ENCODE measurements around the gene LRRFIP1.

DNA sequence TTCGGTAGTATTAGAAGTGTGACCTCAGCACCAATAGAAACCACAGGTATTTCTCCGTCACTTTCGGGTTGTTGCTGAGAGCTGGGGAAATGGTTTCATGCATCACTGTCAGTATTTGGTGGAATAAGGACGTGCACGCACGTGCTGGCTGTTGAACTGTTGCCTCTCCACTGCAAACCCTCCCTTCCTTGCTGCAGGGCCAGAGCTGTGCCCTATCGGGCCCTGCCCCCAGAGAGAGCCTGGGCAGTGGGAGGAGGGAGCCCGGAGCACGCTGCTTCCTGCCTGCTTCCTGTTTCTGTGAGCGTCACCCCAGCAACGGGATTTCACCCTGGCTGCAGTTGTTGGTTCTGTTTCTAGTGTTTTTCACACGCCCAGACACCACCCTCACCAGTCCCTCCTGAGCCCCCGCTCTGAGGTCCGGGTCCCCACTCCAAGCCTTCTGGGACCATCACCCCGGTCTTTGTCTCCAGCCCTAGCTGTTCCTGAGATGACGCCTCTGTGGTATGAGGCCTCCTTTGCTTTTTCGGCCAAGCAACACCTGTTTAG is 47.4 kb downstream of the LRRFIP1 start:
- TF ChIP-seq, protein P1, sequence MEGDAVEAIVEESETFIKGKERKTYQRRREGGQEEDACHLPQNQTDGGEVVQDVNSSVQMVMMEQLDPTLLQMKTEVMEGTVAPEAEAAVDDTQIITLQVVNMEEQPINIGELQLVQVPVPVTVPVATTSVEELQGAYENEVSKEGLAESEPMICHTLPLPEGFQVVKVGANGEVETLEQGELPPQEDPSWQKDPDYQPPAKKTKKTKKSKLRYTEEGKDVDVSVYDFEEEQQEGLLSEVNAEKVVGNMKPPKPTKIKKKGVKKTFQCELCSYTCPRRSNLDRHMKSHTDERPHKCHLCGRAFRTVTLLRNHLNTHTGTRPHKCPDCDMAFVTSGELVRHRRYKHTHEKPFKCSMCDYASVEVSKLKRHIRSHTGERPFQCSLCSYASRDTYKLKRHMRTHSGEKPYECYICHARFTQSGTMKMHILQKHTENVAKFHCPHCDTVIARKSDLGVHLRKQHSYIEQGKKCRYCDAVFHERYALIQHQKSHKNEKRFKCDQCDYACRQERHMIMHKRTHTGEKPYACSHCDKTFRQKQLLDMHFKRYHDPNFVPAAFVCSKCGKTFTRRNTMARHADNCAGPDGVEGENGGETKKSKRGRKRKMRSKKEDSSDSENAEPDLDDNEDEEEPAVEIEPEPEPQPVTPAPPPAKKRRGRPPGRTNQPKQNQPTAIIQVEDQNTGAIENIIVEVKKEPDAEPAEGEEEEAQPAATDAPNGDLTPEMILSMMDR (optimal IDR thresholded peaks at IDR 0.05 in 1 of 3, IDR thresholded peaks at IDR 0.05 in 1 of 3, conservative IDR thresholded peaks at IDR 0.05 in 1 of 3; ENCODE audit: extremely low read depth in 1 of 3, insufficient read depth in 2 of 3, low read length in 3 of 3): no peak
- no peak for TF ChIP-seq EZH2 (IDR thresholded peaks at IDR 0.05; ENCODE audit: low read length)
